DMS114 treated with DMSO at 0.1 percent for 48 hours (cell line): Measurements from ENCODE around the gene POLR2F.
A peak's percentile ranks its signal among the peaks of the same experiment; 100 is the strongest.
"Not testable (repeated sequence)": the region's sequence is repeated elsewhere in the genome, so short reads cannot be mapped to it uniquely, and the experiment has no call there.

Experiments used
- DNase-seq: peaks from one replicate; lab custom pipeline; 2025; ENCODE audit not compliant: unreplicated experiment; lab: John Stamatoyannopoulos, UW

POLR2F gene

DNA sequence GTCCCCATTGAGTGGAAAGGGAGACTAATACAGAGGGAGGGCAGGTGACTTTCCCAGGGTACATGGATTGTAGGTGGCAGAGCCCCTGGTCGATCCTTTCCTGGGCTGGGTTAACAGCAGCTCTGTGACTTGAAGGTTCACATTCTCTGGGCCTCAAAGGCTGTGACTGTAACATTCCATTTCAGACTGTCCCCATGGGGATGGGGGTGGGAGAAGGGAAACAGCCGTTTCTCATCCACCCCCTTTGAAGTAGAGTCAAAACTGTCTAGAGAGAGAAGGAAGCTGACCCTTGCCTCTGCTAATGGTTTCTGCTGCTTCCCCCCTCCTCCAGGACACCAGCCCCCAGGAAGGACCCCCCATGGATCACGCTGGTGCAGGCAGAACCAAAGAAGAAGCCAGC is 28.2 kb upstream of the POLR2F start:
- no peak for DNase-seq

DNA sequence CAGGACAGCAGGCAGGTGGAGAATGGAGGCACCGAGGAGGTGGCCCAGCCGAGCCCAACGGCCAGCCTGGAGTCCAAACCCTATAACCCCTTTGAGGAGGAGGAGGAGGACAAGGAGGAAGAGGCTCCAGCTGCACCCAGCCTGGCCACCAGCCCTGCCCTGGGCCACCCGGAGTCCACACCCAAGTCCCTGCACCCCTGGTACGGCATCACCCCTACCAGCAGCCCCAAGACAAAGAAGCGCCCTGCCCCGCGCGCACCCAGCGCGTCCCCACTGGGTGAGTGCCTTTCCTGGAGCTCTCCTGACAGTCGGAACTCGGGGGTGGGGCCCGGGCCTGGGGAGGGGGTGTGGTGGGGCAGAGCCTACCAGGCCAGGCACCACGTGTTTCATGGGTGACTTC is 27.7 kb upstream of the POLR2F start:
- DNase-seq = no peak

GRCh38 chr22:37926358-37926757 is 27.1 kb upstream of the POLR2F start:
- DNase-seq = no peak

DNA sequence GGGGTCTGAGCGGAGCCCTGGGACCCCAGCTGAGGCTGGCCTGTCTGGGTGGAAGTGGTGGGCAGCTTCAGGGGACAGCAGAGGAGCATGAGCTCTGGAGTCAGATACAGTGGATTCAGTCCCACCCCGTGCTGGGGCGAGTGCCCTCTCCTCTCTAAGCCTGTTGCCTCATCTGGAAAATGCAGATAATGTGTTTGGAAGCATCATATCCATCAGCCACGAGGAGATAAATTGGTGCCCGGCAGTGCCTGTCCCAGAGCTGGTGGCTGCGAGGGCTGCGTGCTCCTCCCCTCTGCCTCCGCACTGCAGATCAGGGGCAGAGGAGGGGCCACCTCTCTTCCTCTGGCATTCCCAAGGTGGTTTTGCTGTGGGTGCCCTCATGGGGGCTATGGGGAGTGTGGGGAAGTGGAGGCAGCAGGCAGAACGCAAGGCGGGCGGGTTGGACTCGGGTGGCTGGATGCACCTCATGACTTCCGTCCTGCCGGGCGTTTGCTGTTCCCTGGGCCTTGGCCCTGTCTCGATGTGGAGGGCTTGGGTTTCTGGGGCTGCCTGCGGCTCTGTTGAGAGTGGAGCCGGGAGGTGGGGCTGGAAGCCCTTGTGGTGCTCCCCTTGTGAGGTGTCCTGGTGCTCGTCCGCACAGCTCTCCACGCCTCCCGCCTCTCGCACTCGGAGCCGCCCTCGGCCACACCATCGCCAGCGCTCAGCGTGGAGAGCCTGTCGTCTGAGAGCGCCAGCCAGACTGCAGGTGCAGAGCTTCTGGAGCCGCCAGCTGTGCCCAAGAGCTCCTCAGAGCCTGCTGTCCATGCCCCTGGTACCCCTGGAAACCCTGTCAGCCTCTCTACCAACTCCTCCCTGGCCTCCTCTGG is 26.5 kb upstream of the POLR2F start:
- DNase-seq = no peak

- no peak for DNase-seq
Measured at GRCh38 chr22:37927637-37927936, 25.9 kb upstream of the POLR2F start.

DNA sequence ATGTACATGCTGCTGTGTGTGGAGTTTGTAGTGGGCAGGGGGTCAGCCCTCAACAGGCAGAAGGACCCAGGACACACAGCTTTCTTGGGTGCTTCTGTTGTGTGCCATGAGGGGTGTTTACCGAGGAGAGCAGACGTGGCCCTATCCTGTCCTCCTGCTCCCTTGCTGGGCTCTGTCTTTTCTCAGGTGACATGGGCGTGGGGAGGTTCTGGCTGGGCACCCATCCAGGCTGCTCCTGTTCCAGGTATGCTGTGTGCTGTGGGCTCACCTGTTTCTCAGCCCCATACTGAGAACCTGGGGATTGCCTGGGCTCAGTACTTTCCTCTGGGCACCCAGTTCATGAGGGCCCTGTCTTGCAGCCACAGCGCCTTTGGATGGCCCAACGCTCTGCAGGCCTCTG is 24.1 kb upstream of the POLR2F start:
- no peak for DNase-seq

GRCh38 chr22:37930270-37930951 is 23.1 kb upstream of the POLR2F start:
- DNase-seq = no peak

DNA sequence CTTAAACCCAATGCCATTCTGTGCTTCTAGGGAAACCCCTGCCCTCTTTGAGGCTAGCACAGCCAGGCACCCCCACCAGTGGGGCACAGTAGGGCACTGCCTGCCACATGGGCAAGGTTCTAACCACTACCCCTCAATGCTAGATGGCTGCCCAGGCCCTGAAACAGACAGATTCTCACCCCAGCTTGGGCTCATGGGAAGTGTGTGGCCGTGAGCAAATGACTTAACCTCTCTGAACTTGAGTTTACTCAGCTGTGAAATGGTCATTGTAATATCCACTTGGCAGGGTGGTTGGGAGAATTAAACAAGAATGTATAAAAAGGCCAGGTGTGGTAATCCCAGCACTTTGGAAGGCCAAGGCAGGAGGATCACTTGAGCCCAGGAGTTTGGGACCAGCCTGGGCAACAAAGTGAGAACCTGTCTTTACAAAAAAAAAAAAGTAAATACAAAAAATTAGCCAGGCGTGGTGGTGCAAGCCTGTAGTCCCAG is 22.5 kb upstream of the POLR2F start:
- no peak for DNase-seq

GRCh38 chr22:37931893-37932389 is 21.6 kb upstream of the POLR2F start:
- no peak for DNase-seq

GRCh38 chr22:37932401-37932800 is 21.1 kb upstream of the POLR2F start:
- DNase-seq = no peak

DNA sequence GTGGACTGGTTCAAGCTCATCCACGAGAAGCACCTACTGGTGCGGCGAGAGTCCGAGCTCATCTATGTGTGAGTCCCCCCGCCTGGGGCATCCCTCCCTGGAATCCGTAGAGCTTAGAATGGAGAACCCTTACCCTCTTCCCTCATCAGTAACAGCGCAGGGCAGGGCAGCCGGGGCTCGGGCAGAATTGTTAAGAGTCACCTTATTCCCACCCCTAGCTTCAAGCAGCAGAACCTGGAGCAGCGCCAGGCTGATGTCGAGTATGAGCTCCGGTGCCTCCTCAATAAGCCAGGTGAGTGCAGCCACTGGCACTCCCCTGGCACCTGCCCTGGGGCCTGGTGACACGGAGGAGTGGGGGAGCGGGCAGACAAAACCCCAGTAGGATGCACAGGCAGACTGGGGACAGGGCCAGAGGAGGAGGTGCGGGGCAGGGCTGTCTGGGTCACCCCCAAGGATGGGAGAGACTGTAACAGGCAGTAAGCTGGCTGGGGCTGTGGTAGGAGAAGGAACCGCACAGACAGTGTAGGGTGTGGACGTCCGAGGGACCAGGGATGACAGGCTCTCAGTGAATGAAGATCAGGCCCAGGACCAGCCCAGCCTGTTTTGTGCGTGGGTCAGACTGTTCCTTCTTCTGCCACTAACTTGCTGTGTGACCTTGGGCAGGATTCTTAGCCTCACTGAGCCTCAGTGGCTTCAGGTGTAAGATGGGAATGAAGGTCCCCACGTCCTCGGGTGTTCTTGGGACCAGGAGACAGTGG is 20.5 kb upstream of the POLR2F start:
- DNase-seq = no peak

DNA sequence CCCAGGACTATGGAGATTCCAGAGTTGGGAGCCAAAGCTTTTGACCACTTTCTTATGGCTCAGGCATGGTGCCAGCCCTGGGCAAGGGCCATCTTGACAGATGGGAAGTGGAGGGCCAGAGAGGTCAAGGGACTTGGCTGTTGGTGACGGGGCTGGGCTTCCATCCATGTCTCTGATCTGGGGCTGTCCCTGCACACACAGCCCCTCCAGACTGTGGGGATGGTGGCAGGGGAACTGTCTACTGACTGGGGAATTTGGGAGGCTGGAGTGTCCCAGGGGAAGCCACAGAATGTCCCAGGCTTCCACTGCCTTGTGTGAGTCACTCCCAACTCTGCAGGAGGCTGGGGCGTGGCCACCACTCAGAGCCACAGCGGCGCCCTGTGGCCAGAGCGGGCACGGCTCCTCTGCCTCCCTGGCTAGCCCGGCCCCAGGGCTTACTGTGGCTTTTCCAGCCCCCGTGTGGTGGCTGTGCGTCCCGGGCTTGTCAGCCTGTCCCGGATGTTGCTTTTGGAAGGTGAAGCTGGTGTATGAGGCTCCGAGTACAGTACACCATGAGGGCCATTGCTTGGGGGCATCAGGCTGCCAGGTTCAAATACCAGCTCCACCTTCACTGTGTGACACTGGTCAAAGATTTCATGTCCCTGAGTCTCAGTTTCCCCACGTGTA is 19.7 kb upstream of the POLR2F start:
- DNase-seq = peak; percentile 51

DNA sequence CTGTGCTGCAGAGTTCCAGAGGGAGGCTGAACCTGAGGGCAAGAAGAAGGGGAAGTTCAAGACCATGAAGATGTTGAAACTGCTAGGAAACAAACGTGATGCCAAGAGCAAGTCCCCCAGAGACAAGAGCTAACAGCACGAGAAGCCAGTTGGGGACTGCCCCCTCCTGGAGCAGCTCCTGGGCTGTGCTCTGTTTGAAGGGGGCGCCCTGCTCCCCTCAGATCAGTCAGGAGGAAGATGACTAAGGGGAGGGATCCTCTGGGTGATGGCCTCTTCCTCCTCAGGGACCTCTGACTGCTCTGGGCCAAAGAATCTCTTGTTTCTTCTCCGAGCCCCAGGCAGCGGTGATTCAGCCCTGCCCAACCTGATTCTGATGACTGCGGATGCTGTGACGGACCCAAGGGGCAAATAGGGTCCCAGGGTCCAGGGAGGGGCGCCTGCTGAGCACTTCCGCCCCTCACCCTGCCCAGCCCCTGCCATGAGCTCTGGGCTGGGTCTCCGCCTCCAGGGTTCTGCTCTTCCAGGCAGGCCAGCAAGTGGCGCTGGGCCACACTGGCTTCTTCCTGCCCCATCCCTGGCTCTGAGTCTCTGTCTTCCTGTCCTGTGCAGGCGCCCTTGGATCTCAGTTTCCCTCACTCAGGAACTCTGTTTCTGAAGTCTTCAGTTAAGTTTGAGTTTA is 12.7 kb upstream of the POLR2F start:
- no peak for DNase-seq

GRCh38 chr22:37942133-37942532 is 11.4 kb upstream of the POLR2F start:
- DNase-seq = no peak

- no peak for DNase-seq
Measured at GRCh38 chr22:37943136-37943824, 10.2 kb upstream of the POLR2F start.

- no peak for DNase-seq
Measured at GRCh38 chr22:37943825-37944198, 9.7 kb upstream of the POLR2F start.

GRCh38 chr22:37944423-37944822 is 9.1 kb upstream of the POLR2F start:
- DNase-seq = not testable (repeated sequence)

- not testable (repeated sequence) for DNase-seq
Measured at GRCh38 chr22:37947142-37947795, 6.2 kb upstream of the POLR2F start.

DNA sequence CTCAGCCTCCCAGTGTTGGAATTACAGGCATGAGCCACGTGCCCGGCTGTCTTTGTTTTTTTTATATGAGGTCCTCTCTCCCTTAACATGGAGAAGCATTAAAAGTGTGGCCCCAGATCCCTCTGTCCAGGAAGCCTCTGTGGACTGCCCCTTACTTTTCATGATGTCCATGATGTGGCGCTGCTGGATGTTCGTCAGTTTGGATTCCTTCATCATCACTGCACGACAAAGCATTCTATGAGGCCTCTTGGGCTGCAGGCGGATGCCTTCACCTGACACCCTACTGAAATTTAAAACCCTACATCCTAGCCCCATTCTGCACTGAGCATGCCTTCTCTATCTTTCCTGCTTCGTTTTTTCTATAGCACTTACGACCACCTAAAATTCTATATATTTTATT is 2.2 kb upstream of the POLR2F start:
- DNase-seq = peak; percentile 6
